CD4-positive, alpha-beta T cell (primary cell): ENCODE data around the gene HSD11B2. TPM values are rescaled to one million over a fixed set of nuclear protein-coding genes. Genes with fewer than 3 reads are reported as not detected.

Experiments used
- ATAC-seq: fragments of 200-7000 bp; cut with Tn5 transposase; one replicate; pipeline ENCODE4 v1.10.0; 2022; ENCODE audit warnings: mild to moderate bottlenecking; ENCODE audit not compliant: poor library complexity
- CTCF ChIA-PET: fragments of 350-600 bp; sonication (Branson Sonifier 250); formaldehyde crosslinking; loops from one replicate; lab custom pipeline; 2021; ENCODE audit warnings: antibody characterized with exemption, inconsistent platforms; lab: Charles Lee
- POLR2A ChIA-PET: fragments of 350-600 bp; sonication (Branson Sonifier 250); formaldehyde crosslinking; loops from one replicate; lab custom pipeline; 2021; ENCODE audit warnings: antibody characterized with exemption, inconsistent platforms; lab: Charles Lee
- DNase-seq, 14 experiments: peaks; one replicate each; pipeline ENCODE4 v3.0.0-alpha.2; 2013 to 2020; ENCODE audit warnings: mixed read lengths in 2 of 14
- H3K27ac ChIP-seq, 2 donors: one replicate each; pipeline versions ENCODE4 v1.5.1 to v1.7.0; 2013; ENCODE audit warnings: low read length in 2 of 2, low read depth in 1 of 2, mild to moderate bottlenecking in 1 of 2
- H3K27me3 ChIP-seq, 2 experiments: 1 replicate in 1 of 2; 2 replicates in 1 of 2; pipeline versions ENCODE4 v1.6.1 to v1.7.0; 2013; ENCODE audit warnings: low read length in 2 of 2, control low read depth in 1 of 2, mild to moderate bottlenecking in 1 of 2, moderate library complexity in 1 of 2; ENCODE audit not compliant: insufficient read depth in 2 of 2, control insufficient read depth in 1 of 2
- H3K36me3 ChIP-seq: one replicate; pipeline ENCODE4 v1.6.1; 2013; ENCODE audit warnings: low read length, control low read depth; ENCODE audit not compliant: insufficient read depth
- H3K4me1 ChIP-seq: one replicate; pipeline ENCODE4 v1.6.1; 2013; ENCODE audit warnings: low read length, control low read depth; ENCODE audit not compliant: insufficient read depth
- H3K4me3 ChIP-seq: one replicate; pipeline ENCODE4 v1.5.1; 2013; ENCODE audit warnings: mild to moderate bottlenecking, low read length, moderate library complexity
- H3K9me3 ChIP-seq, 2 experiments: 1 replicate in 1 of 2; 2 replicates in 1 of 2; pipeline versions ENCODE4 v1.6.1 to v1.7.0; 2013; ENCODE audit warnings: low read length in 2 of 2, mild to moderate bottlenecking in 2 of 2, control low read depth in 1 of 2, moderate library complexity in 1 of 2; ENCODE audit not compliant: control insufficient read depth in 1 of 2, insufficient read depth in 1 of 2
- H3K27ac Mint-ChIP-seq: one replicate; pipeline ENCODE4 v1.8.0; 2020; ENCODE audit warnings: mixed read lengths
- H3K27me3 Mint-ChIP-seq: one replicate; pipeline ENCODE4 v1.8.0; 2021; ENCODE audit warnings: mixed read lengths
- H3K36me3 Mint-ChIP-seq: one replicate; pipeline ENCODE4 v1.8.0; 2021; ENCODE audit warnings: low read depth, mixed read lengths
- H3K4me1 Mint-ChIP-seq: one replicate; pipeline ENCODE4 v1.8.0; 2021; ENCODE audit warnings: low read depth, mixed read lengths
- H3K4me3 Mint-ChIP-seq: one replicate; pipeline ENCODE4 v1.8.0; 2020; ENCODE audit warnings: mild to moderate bottlenecking, mixed read lengths
- H3K9me3 Mint-ChIP-seq: one replicate; pipeline ENCODE4 v1.8.0; 2020; ENCODE audit warnings: mixed read lengths
- CTCF ChIP-seq: fragments of 200-600 bp; IDR thresholded peaks from one replicate; pipeline ENCODE4 v1.8.0; 2022; ENCODE audit warnings: antibody characterized with exemption, mild to moderate bottlenecking
- intact Hi-C, 2 experiments: fragments of 100-400 bp; cut with DNase I in 1 of 2; cut with micrococcal nuclease in 1 of 2; formaldehyde crosslinking; loops; one replicate each; pipeline versions ENCODE4 v1.15.1 to v1.9.0; 2023 to 2025; cut with DNase I, micrococcal nuclease
- total RNA-seq, 174 experiments: library from RNA in 2 of 174; stranded (reverse) in 2 of 174; gene quantifications; one replicate each; pipeline ENCODE4 v1.2.3 and lab custom pipeline; 2021 to 2026

HSD11B2 gene
- total RNA-seq, 2 experiments from 2014 or later = not detected

DNA sequence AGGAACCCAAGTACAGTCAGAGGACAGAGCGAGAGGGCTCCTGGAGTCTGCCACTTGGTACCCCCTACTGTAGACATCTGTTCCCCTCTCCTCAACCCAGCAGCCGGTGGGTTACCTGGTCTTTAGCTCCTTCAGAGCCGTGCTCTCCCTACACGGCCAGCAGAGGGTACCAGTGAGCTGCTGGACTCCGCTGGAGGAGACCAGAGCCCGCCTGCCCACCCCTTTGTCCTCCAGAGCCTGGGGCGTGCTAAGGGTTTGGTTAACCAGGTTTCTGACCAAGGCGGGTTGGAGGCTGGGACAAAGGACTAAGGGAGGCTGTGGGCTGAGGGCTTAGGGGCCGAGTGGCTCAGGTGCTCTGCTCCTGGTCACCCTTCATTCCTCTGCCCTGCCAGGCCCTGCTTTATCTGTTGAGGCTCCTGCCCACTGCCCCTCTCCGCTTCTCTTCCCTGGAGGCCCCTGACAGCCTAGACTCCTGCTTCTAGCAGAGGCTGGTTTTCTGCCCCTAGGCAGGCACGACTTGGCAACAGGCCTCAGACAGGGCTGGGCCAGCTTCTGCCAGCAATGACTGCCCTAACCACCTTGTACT, 2.7 kb upstream of the HSD11B2 start:
- peaks cover 35 to 49% of the 10 kb centered on the region in 2 experiments for H3K27me3 ChIP-seq
- H3K9me3 ChIP-seq = peaks cover 0 to 6% of the 10 kb centered on the region in 2 experiments
- no peaks in the 10 kb centered on the region for H3K9me3 Mint-ChIP-seq
- peak in 12 of 14 experiments; percentile 18 to 72 (median 42) for DNase-seq
- H3K4me3 ChIP-seq = no peak overlapping the region
- ATAC-seq = peak; percentile 56
- H3K4me3 Mint-ChIP-seq = no peak overlapping the region
- POLR2A ChIA-PET = interaction anchor here (0.6 to 1.0 kb wide), 2 partner anchors 86 to 173 kb away, joined by 3 to 4 read pairs; no protein-coding TSS in a partner anchor
- intact Hi-C loops = loop anchor here in 1 of 2 experiments (2.0 to 5.0 kb wide), 2 partner anchors 37 to 166 kb away; no protein-coding TSS in a partner anchor
- no peaks in the 10 kb centered on the region for H3K36me3 Mint-ChIP-seq
- TF ChIP-seq CTCF = peak; percentile 63
- H3K27ac ChIP-seq = no peak overlapping the region
- H3K27ac Mint-ChIP-seq = no peak overlapping the region
- H3K4me1 Mint-ChIP-seq = peaks cover 9% of the 10 kb centered on the region
- no peaks in the 10 kb centered on the region for H3K36me3 ChIP-seq
- peaks cover 62% of the 10 kb centered on the region for H3K27me3 Mint-ChIP-seq
- peaks cover 20% of the 10 kb centered on the region for H3K4me1 ChIP-seq
- CTCF ChIA-PET = interaction anchor here (0.6 to 3.2 kb wide), 9 partner anchors 14 to 471 kb away, joined by 3 to 13 read pairs (median 3); partner anchors contain the start of genes FHOD1, KCTD19 and LRRC36

DNA sequence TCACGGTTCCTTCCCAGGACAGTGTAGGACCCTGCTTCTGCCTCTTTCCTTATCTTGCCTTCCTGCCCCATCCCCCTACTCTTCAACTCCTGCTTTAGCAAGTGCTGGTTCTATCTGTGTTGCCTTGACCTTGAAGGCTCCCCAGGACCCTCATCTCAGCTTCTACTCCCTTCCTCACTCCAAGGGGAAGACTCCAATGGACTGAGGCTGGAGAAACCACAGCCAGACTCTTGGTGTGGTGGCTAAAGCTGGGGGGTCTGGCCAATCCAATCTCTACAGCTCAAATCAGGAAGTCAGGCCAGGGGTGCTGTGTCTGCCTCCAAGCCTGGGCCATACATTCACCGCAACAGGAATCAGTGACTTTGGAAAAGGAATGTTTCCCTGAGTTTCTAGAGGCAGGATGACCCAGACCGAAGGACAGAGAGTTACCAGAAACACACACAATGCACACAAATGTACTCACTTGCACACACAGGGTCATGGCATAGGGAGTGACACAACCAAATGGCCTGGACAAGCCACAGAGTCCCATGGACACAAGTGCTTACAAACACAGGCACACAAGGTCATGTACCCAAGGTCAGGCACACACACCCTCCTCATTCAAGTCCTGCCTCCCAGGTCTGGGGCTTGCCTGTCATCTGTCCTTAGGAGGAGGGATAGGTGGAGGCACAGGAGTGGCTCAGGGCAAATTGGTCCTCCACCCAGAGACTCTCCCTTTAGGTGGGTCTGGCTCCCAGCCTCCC, 1.7 kb upstream of the HSD11B2 start:
- H3K36me3 ChIP-seq = no peaks in the 10 kb centered on the region
- Mint-ChIP-seq H3K27ac (no peak overlapping the region), H3K4me3 (peak overlapping the region; percentile 39), H3K36me3 (no peaks in the 10 kb centered on the region), H3K9me3 (no peaks in the 10 kb centered on the region), H3K27me3 (peaks cover 56% of the 10 kb centered on the region), H3K4me1 (peaks cover 9% of the 10 kb centered on the region)
- H3K27me3 ChIP-seq = peaks cover 35 to 46% of the 10 kb centered on the region in 2 experiments
- intact Hi-C loops = loop anchor here in 1 of 2 experiments (2.0 to 5.0 kb wide), 2 partner anchors 36 to 167 kb away; no protein-coding TSS in a partner anchor
- TF ChIP-seq CTCF = no peak
- DNase-seq = no peak
- no peak overlapping the region for H3K27ac ChIP-seq
- ChIA-PET POLR2A (no interaction called here), CTCF (interaction anchor here (0.6 to 3.2 kb wide), 3 partner anchors 37 to 472 kb away, joined by 3 to 13 read pairs (median 4); partner anchors contain the start of gene FHOD1)
- no peak overlapping the region for H3K4me3 ChIP-seq
- no peak for ATAC-seq
- peaks cover 0 to 6% of the 10 kb centered on the region in 2 experiments for H3K9me3 ChIP-seq
- H3K4me1 ChIP-seq = peaks cover 20% of the 10 kb centered on the region

GRCh38 chr16:67429799-67430503, 970 bp upstream of the HSD11B2 start:
- CTCF ChIA-PET = no interaction called here

More at GRCh38 chr16:67429799-67430503, 970 bp upstream of the HSD11B2 start:
- TF ChIP-seq CTCF = no peak
- peaks cover 9% of the 10 kb centered on the region for H3K4me1 Mint-ChIP-seq
- no peak for DNase-seq
- no peaks in the 10 kb centered on the region for H3K36me3 ChIP-seq
- intact Hi-C loops = loop anchor here in 1 of 2 experiments (2.0 to 5.0 kb wide), 3 partner anchors 35 to 168 kb away; no protein-coding TSS in a partner anchor
- peaks cover 55% of the 10 kb centered on the region for H3K27me3 Mint-ChIP-seq
- H3K27ac ChIP-seq = no peak overlapping the region
- no peaks in the 10 kb centered on the region for H3K36me3 Mint-ChIP-seq
- H3K4me1 ChIP-seq = peaks cover 20% of the 10 kb centered on the region
- H3K27ac Mint-ChIP-seq = no peak overlapping the region
- peak overlapping the region; percentile 14 for H3K4me3 ChIP-seq
- H3K4me3 Mint-ChIP-seq = peak overlapping the region; percentile 84
- H3K27me3 ChIP-seq = peaks cover 35 to 38% of the 10 kb centered on the region in 2 experiments
- ATAC-seq = no peak
- H3K9me3 ChIP-seq = peaks cover 0 to 6% of the 10 kb centered on the region in 2 experiments
- no peaks in the 10 kb centered on the region for H3K9me3 Mint-ChIP-seq
- POLR2A ChIA-PET = no interaction called here
